Loucy (cell line): ENCODE data around the gene STIP1.
A peak's percentile ranks its signal among the peaks of the same experiment; 100 is the strongest.

Source experiments
- H2AFZ ChIP-seq: fragments of 200-600 bp; sonication (generic); 2 replicates; pipeline ENCODE4 v1.6.0; 2016; ENCODE audit warnings: antibody characterized with exemption, mild to moderate bottlenecking, low read length, moderate library complexity
- H3F3A ChIP-seq: fragments of 200-600 bp; 2 replicates; pipeline ENCODE4 v1.6.0; 2016; ENCODE audit warnings: antibody characterized with exemption, low read depth, mild to moderate bottlenecking
- H3K27me3 ChIP-seq: fragments of 200-600 bp; sonication (generic); 2 replicates; pipeline ENCODE4 v1.6.1; 2014; ENCODE audit warnings: low read length, mild to moderate bottlenecking; ENCODE audit not compliant: insufficient read depth, poor library complexity, severe bottlenecking
- H3K36me3 ChIP-seq: fragments of 200-600 bp; sonication (generic); 2 replicates; pipeline ENCODE4 v1.6.1; 2016; ENCODE audit warnings: low read length; ENCODE audit not compliant: insufficient read depth
- H3K4me1 ChIP-seq: fragments of 200-600 bp; sonication (generic); 2 replicates; pipeline ENCODE4 v1.5.1; 2014; ENCODE audit warnings: low read length, mild to moderate bottlenecking; ENCODE audit not compliant: insufficient read depth, poor library complexity, severe bottlenecking
- H3K4me2 ChIP-seq: fragments of 200-600 bp; sonication (generic); 2 replicates; pipeline ENCODE4 v1.6.0; 2014; ENCODE audit warnings: antibody characterized with exemption, low read length, low read depth, mild to moderate bottlenecking; ENCODE audit not compliant: poor library complexity, severe bottlenecking
- H3K4me3 ChIP-seq: fragments of 200-600 bp; sonication (generic); 2 replicates; pipeline ENCODE4 v1.5.1; 2014; ENCODE audit warnings: low read length, mild to moderate bottlenecking, mixed read lengths; ENCODE audit not compliant: poor library complexity, severe bottlenecking
- H3K79me2 ChIP-seq: fragments of 200-600 bp; sonication (generic); 2 replicates; pipeline ENCODE4 v1.6.1; 2014; ENCODE audit warnings: low read length; ENCODE audit not compliant: insufficient read depth
- H3K9ac ChIP-seq: fragments of 200-600 bp; sonication (generic); 2 replicates; pipeline ENCODE4 v1.6.0; 2014; ENCODE audit warnings: mild to moderate bottlenecking, low read depth, low read length, moderate library complexity; ENCODE audit not compliant: poor library complexity, severe bottlenecking
- H3K9me2 ChIP-seq: fragments of 200-600 bp; sonication (generic); replicated peaks from 2 replicates; pipeline ENCODE4 v1.6.1; 2016; ENCODE audit warnings: low read depth, low read length, mixed read lengths
- H3K9me3 ChIP-seq: fragments of 200-600 bp; sonication (generic); 2 replicates; pipeline ENCODE4 v1.6.1; 2014; ENCODE audit warnings: mild to moderate bottlenecking, antibody characterized with exemption, low read length, low read depth; ENCODE audit not compliant: insufficient read depth
- H4K20me1 ChIP-seq: fragments of 200-600 bp; sonication (generic); 2 replicates; pipeline ENCODE4 v1.6.0; 2014; ENCODE audit warnings: antibody characterized with exemption, low read length, mild to moderate bottlenecking; ENCODE audit not compliant: insufficient read depth, poor library complexity, severe bottlenecking
- EZH2phosphoT487 ChIP-seq: fragments of 200-600 bp; IDR thresholded peaks from 2 replicates; pipeline ENCODE4 v1.6.1; 2018; ENCODE audit warnings: antibody characterized with exemption, mild to moderate bottlenecking, moderate library complexity, borderline replicate concordance
- TF ChIP-seq, protein P1 (sequence below): fragments of 200-600 bp; sonication (generic); conservative IDR thresholded peaks from 2 replicates; pipeline ENCODE4 v1.5.1; 2014; ENCODE audit warnings: mild to moderate bottlenecking, antibody characterized with exemption, low read length

Gene STIP1

DNA sequence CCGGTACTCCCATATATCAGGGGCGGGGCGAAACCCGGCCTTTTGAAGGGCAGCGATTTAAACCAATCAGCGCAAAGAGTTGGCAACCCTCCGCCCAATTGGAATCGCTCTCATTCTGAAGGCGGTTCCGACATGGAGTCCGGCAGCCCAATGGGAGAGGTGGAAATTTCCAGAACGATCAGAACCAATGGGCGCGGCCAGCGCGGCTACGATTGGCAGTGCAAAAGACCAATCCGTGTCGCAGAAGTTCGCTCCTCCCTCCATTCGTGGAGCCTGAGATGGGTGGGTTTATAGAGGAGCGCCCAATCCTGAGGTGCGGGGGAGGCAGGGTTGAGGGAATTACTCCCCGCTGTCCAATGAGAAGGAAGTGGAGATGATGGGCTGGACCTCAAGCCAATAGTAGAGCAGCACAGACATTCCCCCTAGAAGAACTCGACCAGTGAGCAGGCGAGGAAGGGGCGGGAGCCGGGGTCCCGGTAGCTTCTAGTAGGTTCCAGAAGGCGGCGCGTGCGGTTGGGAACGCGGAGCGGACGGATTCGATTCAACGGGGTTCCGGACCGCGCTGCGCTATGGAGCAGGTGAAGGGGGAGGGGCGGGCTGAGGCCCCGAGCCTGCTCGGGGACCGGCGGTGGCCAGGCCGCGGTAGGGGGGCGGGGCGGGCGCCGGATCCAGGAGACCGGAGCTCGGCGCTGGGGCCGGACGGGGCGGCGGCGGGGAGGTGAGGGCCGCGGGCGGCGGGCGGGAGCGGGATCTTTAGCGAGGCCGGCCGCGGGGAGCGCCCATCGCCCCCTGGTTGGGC lies at the start of gene STIP1:
STIP1 (plus strand) TSS at position 479 of the 799 bp plus-strand sequence; CDS start at position 570, 91 bp downstream.
- Histone ChIP-seq H4K20me1 (peaks cover 25% of the 10 kb centered on the region), H2AFZ (peak within 1 kb of the TSS; percentile 41; the same call in 1 of the 2 replicates), H3K9ac (peak within 1 kb of the TSS; percentile 82), H3K27me3 (no peaks in the 10 kb centered on the region), H3K4me2 (peak within 1 kb of the TSS; percentile 78), H3K36me3 (no peaks in the 10 kb centered on the region), H3K9me3 (no peaks in the 10 kb centered on the region), H3K4me3 (peak within 1 kb of the TSS; percentile 85), H3F3A (no peaks in the 10 kb centered on the region), H3K9me2 (no peaks in the 10 kb centered on the region), H3K4me1 (peaks cover 44% of the 10 kb centered on the region), H3K79me2 (peaks cover 26% of the 10 kb centered on the region)
- TF ChIP-seq, protein P1, sequence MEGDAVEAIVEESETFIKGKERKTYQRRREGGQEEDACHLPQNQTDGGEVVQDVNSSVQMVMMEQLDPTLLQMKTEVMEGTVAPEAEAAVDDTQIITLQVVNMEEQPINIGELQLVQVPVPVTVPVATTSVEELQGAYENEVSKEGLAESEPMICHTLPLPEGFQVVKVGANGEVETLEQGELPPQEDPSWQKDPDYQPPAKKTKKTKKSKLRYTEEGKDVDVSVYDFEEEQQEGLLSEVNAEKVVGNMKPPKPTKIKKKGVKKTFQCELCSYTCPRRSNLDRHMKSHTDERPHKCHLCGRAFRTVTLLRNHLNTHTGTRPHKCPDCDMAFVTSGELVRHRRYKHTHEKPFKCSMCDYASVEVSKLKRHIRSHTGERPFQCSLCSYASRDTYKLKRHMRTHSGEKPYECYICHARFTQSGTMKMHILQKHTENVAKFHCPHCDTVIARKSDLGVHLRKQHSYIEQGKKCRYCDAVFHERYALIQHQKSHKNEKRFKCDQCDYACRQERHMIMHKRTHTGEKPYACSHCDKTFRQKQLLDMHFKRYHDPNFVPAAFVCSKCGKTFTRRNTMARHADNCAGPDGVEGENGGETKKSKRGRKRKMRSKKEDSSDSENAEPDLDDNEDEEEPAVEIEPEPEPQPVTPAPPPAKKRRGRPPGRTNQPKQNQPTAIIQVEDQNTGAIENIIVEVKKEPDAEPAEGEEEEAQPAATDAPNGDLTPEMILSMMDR: 0 out of 2 replicates have a peak, but pooled peaks have one; percentile 22
- no peak for TF ChIP-seq EZH2phosphoT487

DNA sequence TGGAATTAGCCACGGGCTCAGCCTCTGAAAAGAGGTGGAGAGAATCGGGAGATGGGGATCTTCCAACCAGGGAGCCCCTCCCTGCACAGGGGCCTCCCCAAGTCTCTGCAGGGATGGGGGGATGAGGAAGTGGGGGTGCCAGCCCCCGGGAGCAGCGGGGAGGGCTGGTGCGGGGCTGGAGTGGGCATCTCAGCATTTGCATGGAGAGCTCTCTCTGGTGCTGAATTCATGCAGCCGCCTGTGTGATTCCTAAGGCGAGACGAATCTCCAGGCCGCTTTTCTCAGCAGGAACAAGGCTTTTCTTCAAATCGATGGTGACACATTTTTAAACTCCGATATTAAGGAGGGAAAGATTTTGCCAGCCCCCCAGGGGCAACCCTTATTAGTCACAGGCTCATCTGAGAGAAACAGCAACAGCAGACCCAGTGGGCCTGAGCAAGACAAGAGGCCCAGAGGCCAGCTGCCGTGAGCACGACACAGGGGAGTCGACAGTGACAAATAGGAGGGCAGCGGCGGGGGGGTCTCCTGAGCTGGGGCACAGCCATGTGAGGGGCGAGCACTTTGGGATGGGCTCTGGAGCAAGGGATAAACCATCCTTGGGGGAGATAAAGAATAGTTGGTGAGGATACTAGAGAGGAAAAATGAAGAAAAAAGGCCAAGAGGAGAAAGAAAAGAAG lies 49.1 kb upstream of the STIP1 start:
- H3K36me3 ChIP-seq: no peaks in the 10 kb centered on the region
- H3K9me2 ChIP-seq: no peaks in the 10 kb centered on the region
- H3K9ac ChIP-seq: no peak overlapping the region
- no peak overlapping the region for H2AFZ ChIP-seq
- no peaks in the 10 kb centered on the region for H3K9me3 ChIP-seq
- no peaks in the 10 kb centered on the region for H3K4me1 ChIP-seq
- H3K4me2 ChIP-seq: no peak overlapping the region
- TF ChIP-seq, protein P1: no peak
- H3K4me3 ChIP-seq: no peak overlapping the region
- no peaks in the 10 kb centered on the region for H3K27me3 ChIP-seq
- H3K79me2 ChIP-seq: no peaks in the 10 kb centered on the region
- no peaks in the 10 kb centered on the region for H4K20me1 ChIP-seq
- no peaks in the 10 kb centered on the region for H3F3A ChIP-seq

DNA sequence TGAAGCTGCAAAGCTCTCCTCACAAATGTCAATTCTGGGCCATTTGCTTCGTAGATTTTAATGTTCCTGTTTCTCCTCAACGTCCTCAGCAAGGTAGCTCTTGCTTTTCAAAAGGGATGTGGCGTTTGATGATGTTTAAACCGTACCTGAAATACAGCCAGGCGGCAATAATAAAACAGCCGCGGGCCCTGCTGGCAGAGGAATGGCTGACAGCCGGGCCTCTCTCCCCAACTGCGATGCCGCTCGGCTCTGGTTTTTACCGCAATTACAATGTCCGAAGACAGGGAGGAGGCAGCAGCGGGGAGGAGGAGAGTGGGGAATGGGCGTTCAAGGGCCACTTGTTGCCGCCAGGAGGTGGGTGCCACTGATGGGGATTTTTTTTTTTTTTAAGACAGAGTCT lies 47.6 kb upstream of the STIP1 start:
- Histone ChIP-seq H3K9me3 (no peaks in the 10 kb centered on the region), H3K36me3 (no peaks in the 10 kb centered on the region), H3K4me1 (no peaks in the 10 kb centered on the region), H2AFZ (no peak overlapping the region), H3K9ac (no peak overlapping the region), H3K79me2 (no peaks in the 10 kb centered on the region), H3K9me2 (no peaks in the 10 kb centered on the region), H3K4me2 (no peak overlapping the region), H3K4me3 (no peak overlapping the region), H3K27me3 (no peaks in the 10 kb centered on the region), H3F3A (no peaks in the 10 kb centered on the region), H4K20me1 (no peaks in the 10 kb centered on the region)
- TF ChIP-seq, protein P1: no peak
- no peak for TF ChIP-seq EZH2phosphoT487
